ENCODE data around the gene TRAF5. TPM values are rescaled to one million over a fixed set of nuclear protein-coding genes. Genes with fewer than 3 reads are reported as not detected.
A peak's percentile ranks its signal among the peaks of the same experiment; 100 is the strongest.

The TRAF5 gene
- total and polyA plus RNA-seq, 2 donors (not counting 3 experiments of a cell fraction or from before 2014, with no cell fraction given) = 8.5 to 17.6 TPM

DNA sequence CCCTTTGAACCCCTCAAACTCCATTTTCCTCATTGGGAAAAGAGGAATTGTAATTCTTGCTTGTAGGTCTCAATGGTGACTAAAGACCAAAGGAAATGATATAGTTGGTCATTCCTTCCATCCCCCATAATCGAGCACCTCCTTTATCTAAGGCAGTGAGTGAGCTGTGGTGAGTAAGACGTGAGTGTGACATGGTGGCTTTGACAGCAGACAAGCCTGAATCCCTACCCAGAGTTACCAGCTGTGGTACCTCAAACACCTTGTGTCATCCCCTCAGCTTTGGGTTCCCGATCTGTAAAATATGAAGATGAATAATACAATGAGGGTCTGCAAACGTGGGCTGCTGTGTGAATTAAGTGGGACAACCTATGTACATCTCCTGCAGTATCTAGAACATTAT is 8.4 kb downstream of the TRAF5 start:
- dilution Hi-C loops (cut with MboI; ENCODE audit: extremely low pct_ligation_motif_present, low sequenced_read_pairs) = no loop called here
- POLR2A ChIA-PET = no interaction called here

DNA sequence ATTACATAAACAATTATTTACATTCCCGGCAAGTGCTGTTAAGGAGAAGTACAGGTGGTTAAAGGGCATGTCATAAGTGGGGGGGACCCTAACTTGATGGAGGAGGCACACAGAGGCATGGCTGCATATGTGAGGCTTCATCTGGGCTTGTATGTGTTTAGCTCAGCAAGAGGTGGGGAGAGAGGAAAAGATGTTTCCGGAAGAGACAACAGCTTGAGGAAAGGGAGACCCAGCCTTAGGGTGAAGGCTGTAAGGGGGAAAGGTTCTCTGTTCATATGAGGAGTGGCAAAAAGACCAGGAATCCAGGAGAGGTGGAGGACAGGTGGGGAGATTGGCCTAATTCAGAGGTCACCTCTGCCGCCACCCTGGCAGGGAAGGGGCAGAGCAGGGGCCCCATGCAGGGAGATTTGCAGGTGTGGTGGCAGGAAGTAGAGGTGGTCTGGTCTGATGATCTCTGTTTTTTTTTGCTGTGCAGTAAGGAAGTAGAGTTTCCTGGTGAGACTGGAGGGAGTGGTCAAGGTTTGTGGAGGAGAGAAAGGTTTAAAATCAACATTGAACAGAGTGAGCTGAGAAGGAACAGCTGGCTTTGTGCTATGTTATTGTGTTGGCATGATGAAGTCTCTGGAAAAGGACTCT is 9.0 kb downstream of the TRAF5 start:
- Histone ChIP-seq H3K9ac (replicated peaks; ENCODE audit: extremely low read depth, insufficient read depth, low read length) (no peak overlapping the region), H3K27ac (ENCODE audit: insufficient read depth, low read depth, low read length) (no peak overlapping the region), H4K20me1 (replicated peaks; ENCODE audit: control insufficient read depth, extremely low read depth, insufficient read depth, low read length) (no peaks in the 10 kb centered on the region), H3K9me1 (replicated peaks; ENCODE audit: control insufficient read depth, extremely low read depth, insufficient read depth, low read length) (no peaks in the 10 kb centered on the region), H3K9me3 (replicated peaks; ENCODE audit: control insufficient read depth, insufficient read depth, low read length) (no peaks in the 10 kb centered on the region), H3K79me2 (ENCODE audit: control insufficient read depth, insufficient read depth, low read length) (no peaks in the 10 kb centered on the region), H3K4me1 (ENCODE audit: control insufficient read depth, extremely low read depth, insufficient read depth, low read length) (peaks cover 12% of the 10 kb centered on the region), H3K36me3 (ENCODE audit: control insufficient read depth in 2 of 2, extremely low read depth in 1 of 2, insufficient read depth in 2 of 2, low read length in 2 of 2) (no peaks in the 10 kb centered on the region), H3K27me3 (ENCODE audit: control insufficient read depth in 2 of 2, insufficient read depth in 2 of 2, low read length in 2 of 2) (no peaks in the 10 kb centered on the region), H3K4me3 (replicated peaks in 1 of 3; ENCODE audit: insufficient read depth in 1 of 3, low read depth in 1 of 3, low read length in 3 of 3) (no peak overlapping the region), H3K4me2 (ENCODE audit: insufficient read depth, low read length) (no peak overlapping the region), H2AFZ (ENCODE audit: low read depth, low read length) (no peak overlapping the region)
- intact Hi-C loops (cut with micrococcal nuclease) (no loop called here), dilution Hi-C loops (cut with MboI; ENCODE audit: extremely low pct_ligation_motif_present, low sequenced_read_pairs) (no loop called here)
- CTCF ChIA-PET = interaction anchor here (1.0 to 1.4 kb wide), 4 partner anchors 10 to 141 kb away, joined by 3 to 5 read pairs (median 4); no protein-coding TSS in a partner anchor
- POLR2A ChIA-PET = no interaction called here
- no TSS peak for BruUV-seq (replicated peaks)
- DNase-seq (ENCODE audit: low read depth, low spot score) (no peak), FAIRE-seq (peak; percentile 68)
- TF ChIP-seq POLR2A (IDR thresholded peaks at IDR 0.05; ENCODE audit: low read depth, low read length) = no peak
- no peak for TF ChIP-seq POLR2AphosphoS5 (IDR thresholded peaks at IDR 0.05; ENCODE audit: insufficient read depth, low read depth, low read length)
- no peak for TF ChIP-seq FOS (IDR thresholded peaks at IDR 0.05; ENCODE audit: borderline replicate concordance, insufficient read depth, low read length)
- TF ChIP-seq JUN (IDR thresholded peaks at IDR 0.05; ENCODE audit: borderline replicate concordance, insufficient read depth, insufficient read length, low read depth) = no peak

More for the DNA sequence above, 8.4 kb downstream of the TRAF5 start:
- CTCF ChIA-PET = interaction anchor here (1.0 to 1.4 kb wide), 2 partner anchors 9 to 11 kb away, joined by 3 to 4 read pairs; no protein-coding TSS in a partner anchor
- no peaks in the 10 kb centered on the region for H4K20me1 ChIP-seq (replicated peaks; ENCODE audit: control insufficient read depth, extremely low read depth, insufficient read depth, low read length)
- no peaks in the 10 kb centered on the region for H3K9me3 ChIP-seq (replicated peaks; ENCODE audit: control insufficient read depth, insufficient read depth, low read length)
- H3K9ac ChIP-seq (replicated peaks; ENCODE audit: extremely low read depth, insufficient read depth, low read length) = no peak overlapping the region
- no peak overlapping the region for H3K27ac ChIP-seq (ENCODE audit: insufficient read depth, low read depth, low read length)
- no TSS peak for BruUV-seq (replicated peaks)
- H3K36me3 ChIP-seq (ENCODE audit: control insufficient read depth in 2 of 2, extremely low read depth in 1 of 2, insufficient read depth in 2 of 2, low read length in 2 of 2) = no peaks in the 10 kb centered on the region
- H3K79me2 ChIP-seq (ENCODE audit: control insufficient read depth, insufficient read depth, low read length) = no peaks in the 10 kb centered on the region
- H3K9me1 ChIP-seq (replicated peaks; ENCODE audit: control insufficient read depth, extremely low read depth, insufficient read depth, low read length) = no peaks in the 10 kb centered on the region
- peaks cover 12% of the 10 kb centered on the region for H3K4me1 ChIP-seq (ENCODE audit: control insufficient read depth, extremely low read depth, insufficient read depth, low read length)
- no peak overlapping the region for H2AFZ ChIP-seq (ENCODE audit: low read depth, low read length)
- H3K4me2 ChIP-seq (ENCODE audit: insufficient read depth, low read length) = no peak overlapping the region
- no peak for FAIRE-seq
- DNase-seq (ENCODE audit: low read depth, low spot score) = no peak
- H3K4me3 ChIP-seq (replicated peaks in 1 of 3; ENCODE audit: insufficient read depth in 1 of 3, low read depth in 1 of 3, low read length in 3 of 3) = no peak overlapping the region
- intact Hi-C loops (cut with micrococcal nuclease) = no loop called here
- peak; percentile 57 for TF ChIP-seq FOS (IDR thresholded peaks at IDR 0.05; ENCODE audit: borderline replicate concordance, insufficient read depth, low read length)
- TF ChIP-seq, protein P1, sequence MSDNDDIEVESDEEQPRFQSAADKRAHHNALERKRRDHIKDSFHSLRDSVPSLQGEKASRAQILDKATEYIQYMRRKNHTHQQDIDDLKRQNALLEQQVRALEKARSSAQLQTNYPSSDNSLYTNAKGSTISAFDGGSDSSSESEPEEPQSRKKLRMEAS (IDR thresholded peaks at IDR 0.05; ENCODE audit: insufficient read depth, insufficient read length) = no peak
- no peaks in the 10 kb centered on the region for H3K27me3 ChIP-seq (ENCODE audit: control insufficient read depth in 2 of 2, insufficient read depth in 2 of 2, low read length in 2 of 2)

Measured in endothelial cell of umbilical vein (primary cell).